HCT116 (cell line): ENCODE results near the gene INSYN2A. TPM values are rescaled to one million over a fixed set of nuclear protein-coding genes. Genes with fewer than 3 reads are reported as not detected.

Experiments used
- ATAC-seq: fragments of 200-7000 bp; cut with Tn5 transposase; 2 replicates; pipeline ENCODE4 v1.9.1; 2020; ENCODE audit warnings: mild to moderate bottlenecking, moderate library complexity
- BruUV-seq: library from RNA; stranded (reverse); fragments of 400-500 nt; replicated peaks from 2 replicates; lab custom pipeline; 2021; lab: Mats Ljungman, UMichigan
- CTCF ChIA-PET: fragments of 300-600 bp; sonication (Branson Sonifier 250); formaldehyde crosslinking; loops from one replicate; lab custom pipeline; 2021; ENCODE audit warnings: antibody characterized with exemption; lab: Charles Lee
- POLR2A ChIA-PET: fragments of 300-600, 350-600 bp; sonication (Branson Sonifier 250); formaldehyde crosslinking; loops from one replicate; lab custom pipeline; 2021; ENCODE audit warnings: antibody characterized with exemption; lab: Charles Lee
- RAD21 ChIA-PET, 2 experiments: fragments of 300-600 bp; sonication (Branson Sonifier 250); formaldehyde crosslinking; loops; one replicate each; lab custom pipeline; 2023; ENCODE audit warnings: low total read pairs in 2 of 2; ENCODE audit not compliant: uncharacterized antibody in 2 of 2, unreplicated experiment in 2 of 2, low non-redundant PET in 1 of 2; lab: Charles Lee
- DNase-seq: peaks from one replicate; pipeline ENCODE4 v3.0.0-alpha.2; 2010; ENCODE audit warnings: low read depth, low spot score
- H2AFZ ChIP-seq: fragments of 200-600 bp; shearing (Covaris generic), sonication (generic); 2 replicates; pipeline ENCODE4 v1.6.1; 2017; ENCODE audit warnings: low read depth, mixed run types, mixed read lengths, antibody characterized with exemption, low read length; ENCODE audit not compliant: poor library complexity, severe bottlenecking
- H3K27ac ChIP-seq: 2 replicates; pipeline ENCODE4 v1.5.1; 2012; ENCODE audit warnings: low read depth, low read length
- H3K27me3 ChIP-seq: fragments of 200-600 bp; sonication (generic); 2 replicates; pipeline ENCODE4 v1.6.1; 2016; ENCODE audit warnings: mixed run types, low read length, mixed read lengths; ENCODE audit not compliant: insufficient read depth
- H3K36me3 ChIP-seq, 2 experiments: fragments of 200-500 bp in 1 of 2; fragments of 200-600 bp in 1 of 2; sonication (Bioruptor generic) in 1 of 2; sonication (generic) in 1 of 2; 2 replicates each; pipeline versions ENCODE4 v1.5.1 to v1.6.1; 2014 to 2016; ENCODE audit warnings: low read length in 2 of 2, inconsistent platforms in 1 of 2, mixed read lengths in 1 of 2, mixed run types in 1 of 2; ENCODE audit not compliant: insufficient read depth in 2 of 2, control insufficient read depth in 1 of 2
- H3K4me1 ChIP-seq, 2 experiments: fragments of 200-600 bp in 1 of 2; sonication (generic) in 1 of 2; 2 replicates each; pipeline versions ENCODE4 v1.5.1 to v1.6.1; 2012 to 2017; ENCODE audit warnings: low read length in 2 of 2, inconsistent platforms in 1 of 2, mild to moderate bottlenecking in 1 of 2, mixed read lengths in 1 of 2, mixed run types in 1 of 2, moderate library complexity in 1 of 2; ENCODE audit not compliant: insufficient read depth in 2 of 2, control insufficient read depth in 1 of 2
- H3K4me2 ChIP-seq: fragments of 200-600 bp; sonication (generic); 2 replicates; pipeline ENCODE4 v1.6.1; 2017; ENCODE audit warnings: mixed run types, low read length, mixed read lengths
- H3K4me3 ChIP-seq, 2 experiments: fragments of 200-600 bp in 1 of 2; sonication (generic) in 1 of 2; replicated peaks in 1 of 2; 2 replicates each; pipeline ENCODE4 v1.5.1; 2011 to 2016; ENCODE audit warnings: low read length in 2 of 2, control low read depth in 1 of 2, low read depth in 1 of 2, mild to moderate bottlenecking in 1 of 2, mixed read lengths in 1 of 2, mixed run types in 1 of 2
- H3K79me2 ChIP-seq: fragments of 200-600 bp; sonication (generic); 2 replicates; pipeline ENCODE4 v1.6.1; 2017; ENCODE audit warnings: mild to moderate bottlenecking, mixed run types, low read length, moderate library complexity, mixed read lengths; ENCODE audit not compliant: insufficient read depth
- H3K9ac ChIP-seq: fragments of 200-600 bp; sonication (generic); 2 replicates; pipeline ENCODE4 v1.6.1; 2016; ENCODE audit warnings: low read length, mixed read lengths
- H3K9me2 ChIP-seq: fragments of 200-600 bp; sonication (generic), shearing (Covaris generic); 2 replicates; pipeline ENCODE4 v1.6.1; 2017; ENCODE audit warnings: mixed run types, mild to moderate bottlenecking, moderate library complexity; ENCODE audit not compliant: insufficient read depth
- H3K9me3 ChIP-seq, 2 experiments: fragments of 200-500 bp in 1 of 2; fragments of 200-600 bp in 1 of 2; sonication (Bioruptor generic) in 1 of 2; sonication (generic) in 1 of 2; 2 replicates each; pipeline ENCODE4 v1.6.1; 2014 to 2017; ENCODE audit warnings: low read length in 2 of 2, mixed read lengths in 2 of 2, inconsistent platforms in 1 of 2, low read depth in 1 of 2, mild to moderate bottlenecking in 1 of 2, mixed run types in 1 of 2, moderate library complexity in 1 of 2; ENCODE audit not compliant: control insufficient read depth in 1 of 2, insufficient read depth in 1 of 2
- H4K20me1 ChIP-seq: fragments of 200-600 bp; sonication (generic), shearing (Covaris generic); 2 replicates; pipeline ENCODE4 v1.6.1; 2017; ENCODE audit warnings: mixed run types, mild to moderate bottlenecking, moderate library complexity; ENCODE audit not compliant: insufficient read depth
- CBX3 ChIP-seq: IDR thresholded peaks from 2 replicates; pipeline ENCODE4 v1.6.1; 2012; ENCODE audit warnings: low read depth
- CEBPB ChIP-seq: IDR thresholded peaks from 2 replicates; pipeline ENCODE4 v1.6.1; 2012; ENCODE audit warnings: low read depth
- EGR1 ChIP-seq: IDR thresholded peaks from 2 replicates; pipeline ENCODE4 v1.6.1; 2012; ENCODE audit warnings: low read depth
- EZH2 ChIP-seq: fragments of 200-600 bp; sonication (generic); IDR thresholded peaks from 2 replicates; pipeline ENCODE4 v1.6.1; 2017; ENCODE audit warnings: antibody characterized with exemption, mixed run types
- EZH2phosphoT487 ChIP-seq: fragments of 200-600 bp; IDR thresholded peaks from 2 replicates; pipeline ENCODE4 v1.6.1; 2018; ENCODE audit warnings: antibody characterized with exemption, borderline replicate concordance
- POLR2AphosphoS5 ChIP-seq: IDR thresholded peaks from 2 replicates; pipeline ENCODE4 v1.6.1; 2011; ENCODE audit warnings: mild to moderate bottlenecking, low read depth, low read length, moderate library complexity
- SIN3A ChIP-seq: IDR thresholded peaks from 2 replicates; pipeline ENCODE4 v1.6.1; 2012; ENCODE audit warnings: low read depth
- ZFX ChIP-seq: fragments of 450-650 bp; IDR thresholded peaks from 2 replicates; pipeline ENCODE4 v1.6.1; 2017
- intact Hi-C: fragments of 100-400 bp; cut with micrococcal nuclease; formaldehyde crosslinking; loops from 2 replicates; pipeline ENCODE4 v1.10.0; 2022
- total RNA-seq: library from RNA; stranded (reverse); gene quantifications from one replicate; pipeline ENCODE4 v1.2.1, GENCODE V29; 2021; ENCODE audit not compliant: unreplicated experiment
- TF ChIP-seq, protein P1 (sequence below): IDR thresholded peaks from 2 replicates; pipeline ENCODE4 v1.6.1; 2012; ENCODE audit warnings: low read depth
- TF ChIP-seq, protein P2 (sequence below): IDR thresholded peaks from 2 replicates; pipeline ENCODE4 v1.6.1; 2011; ENCODE audit warnings: mild to moderate bottlenecking, low read length, moderate library complexity; ENCODE audit not compliant: insufficient replicate concordance; ENCODE audit errors: extremely low read depth
- TF ChIP-seq, protein P3 (sequence below): IDR thresholded peaks from 2 replicates; pipeline ENCODE4 v1.6.1; 2012

The INSYN2A gene
- total RNA-seq, 1 experiment from 2014 or later = not detected

DNA sequence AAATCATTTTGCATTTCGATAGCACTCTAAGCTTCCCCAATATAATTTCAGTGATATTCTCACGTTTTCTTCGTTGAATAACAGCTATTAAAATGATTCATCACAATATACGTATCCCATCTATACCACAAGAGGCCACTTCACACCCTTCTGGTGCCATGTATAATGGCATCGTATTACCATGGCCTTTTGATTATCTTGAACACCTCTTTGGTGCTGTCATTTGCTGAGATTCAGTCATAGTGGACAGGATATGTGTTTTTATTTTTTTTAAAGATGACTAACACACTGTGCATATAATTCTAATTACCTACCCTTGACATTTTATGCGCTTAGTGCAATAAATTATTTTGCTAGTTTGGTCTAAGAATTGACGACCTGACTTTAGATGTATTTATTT, 6.7 kb upstream of the INSYN2A start:
- Histone ChIP-seq H3K27me3 (no peaks in the 10 kb centered on the region), H3K4me3 (no peak overlapping the region), H3K9me3 (no peaks in the 10 kb centered on the region), H4K20me1 (no peaks in the 10 kb centered on the region), H3K36me3 (no peaks in the 10 kb centered on the region), H2AFZ (no peak overlapping the region), H3K4me2 (no peak overlapping the region), H3K4me1 (no peaks in the 10 kb centered on the region), H3K79me2 (no peaks in the 10 kb centered on the region), H3K27ac (no peak overlapping the region), H3K9ac (no peak overlapping the region), H3K9me2 (no peaks in the 10 kb centered on the region)
- ChIA-PET POLR2A (no interaction called here), CTCF (interaction anchor here (1.0 kb wide), 1 partner anchor 9 kb away, joined by 3 read pairs; no protein-coding TSS in a partner anchor), RAD21 (no interaction called here)
- BruUV-seq = no TSS peak
- TF ChIP-seq, protein P1, sequence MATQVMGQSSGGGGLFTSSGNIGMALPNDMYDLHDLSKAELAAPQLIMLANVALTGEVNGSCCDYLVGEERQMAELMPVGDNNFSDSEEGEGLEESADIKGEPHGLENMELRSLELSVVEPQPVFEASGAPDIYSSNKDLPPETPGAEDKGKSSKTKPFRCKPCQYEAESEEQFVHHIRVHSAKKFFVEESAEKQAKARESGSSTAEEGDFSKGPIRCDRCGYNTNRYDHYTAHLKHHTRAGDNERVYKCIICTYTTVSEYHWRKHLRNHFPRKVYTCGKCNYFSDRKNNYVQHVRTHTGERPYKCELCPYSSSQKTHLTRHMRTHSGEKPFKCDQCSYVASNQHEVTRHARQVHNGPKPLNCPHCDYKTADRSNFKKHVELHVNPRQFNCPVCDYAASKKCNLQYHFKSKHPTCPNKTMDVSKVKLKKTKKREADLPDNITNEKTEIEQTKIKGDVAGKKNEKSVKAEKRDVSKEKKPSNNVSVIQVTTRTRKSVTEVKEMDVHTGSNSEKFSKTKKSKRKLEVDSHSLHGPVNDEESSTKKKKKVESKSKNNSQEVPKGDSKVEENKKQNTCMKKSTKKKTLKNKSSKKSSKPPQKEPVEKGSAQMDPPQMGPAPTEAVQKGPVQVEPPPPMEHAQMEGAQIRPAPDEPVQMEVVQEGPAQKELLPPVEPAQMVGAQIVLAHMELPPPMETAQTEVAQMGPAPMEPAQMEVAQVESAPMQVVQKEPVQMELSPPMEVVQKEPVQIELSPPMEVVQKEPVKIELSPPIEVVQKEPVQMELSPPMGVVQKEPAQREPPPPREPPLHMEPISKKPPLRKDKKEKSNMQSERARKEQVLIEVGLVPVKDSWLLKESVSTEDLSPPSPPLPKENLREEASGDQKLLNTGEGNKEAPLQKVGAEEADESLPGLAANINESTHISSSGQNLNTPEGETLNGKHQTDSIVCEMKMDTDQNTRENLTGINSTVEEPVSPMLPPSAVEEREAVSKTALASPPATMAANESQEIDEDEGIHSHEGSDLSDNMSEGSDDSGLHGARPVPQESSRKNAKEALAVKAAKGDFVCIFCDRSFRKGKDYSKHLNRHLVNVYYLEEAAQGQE = no peak
- peak; percentile 2; the same call in 1 of the 2 replicates for TF ChIP-seq CEBPB
- ATAC-seq = no peak
- intact Hi-C loops = no loop called here
- DNase-seq = no peak

DNA sequence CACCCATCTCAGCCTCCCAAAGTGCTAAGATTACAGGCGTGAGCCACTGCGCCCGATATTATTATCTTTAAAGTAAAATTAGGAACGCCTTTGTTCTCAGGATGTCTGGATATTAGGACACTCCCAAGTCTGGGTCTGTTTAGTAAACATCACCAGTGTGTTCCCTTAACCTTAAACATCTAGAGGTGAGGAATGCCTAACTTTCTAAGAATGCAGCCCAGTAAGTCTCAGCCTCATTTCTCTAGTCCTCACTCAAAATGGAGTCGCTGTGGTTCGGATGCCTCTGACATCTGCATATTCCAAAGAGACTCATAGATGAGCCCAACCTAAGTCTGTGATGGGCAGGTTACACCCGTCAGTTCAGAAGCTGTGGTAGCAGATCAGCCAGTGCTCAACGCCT, 4.3 kb upstream of the INSYN2A start:
- no peaks in the 10 kb centered on the region for H4K20me1 ChIP-seq
- no peak overlapping the region for H2AFZ ChIP-seq
- DNase-seq (no peak), ATAC-seq (no peak)
- no peaks in the 10 kb centered on the region for H3K27me3 ChIP-seq
- no TSS peak for BruUV-seq
- H3K79me2 ChIP-seq = no peaks in the 10 kb centered on the region
- H3K4me2 ChIP-seq = no peak overlapping the region
- no peak overlapping the region for H3K27ac ChIP-seq
- no peak overlapping the region for H3K9ac ChIP-seq
- CTCF ChIA-PET = no interaction called here
- intact Hi-C loops = no loop called here
- H3K4me3 ChIP-seq = no peak overlapping the region
- H3K4me1 ChIP-seq = no peaks in the 10 kb centered on the region
- H3K9me2 ChIP-seq = no peaks in the 10 kb centered on the region
- H3K36me3 ChIP-seq = no peaks in the 10 kb centered on the region
- H3K9me3 ChIP-seq = no peaks in the 10 kb centered on the region
- RAD21 ChIA-PET = no interaction called here
- POLR2A ChIA-PET = no interaction called here
- TF ChIP-seq CBX3 (no peak), ZFX (no peak), SIN3A (no peak), POLR2AphosphoS5 (no peak), CEBPB (no peak), EZH2phosphoT487 (no peak), EGR1 (no peak), EZH2 (no peak)
- TF ChIP-seq, protein P2, sequence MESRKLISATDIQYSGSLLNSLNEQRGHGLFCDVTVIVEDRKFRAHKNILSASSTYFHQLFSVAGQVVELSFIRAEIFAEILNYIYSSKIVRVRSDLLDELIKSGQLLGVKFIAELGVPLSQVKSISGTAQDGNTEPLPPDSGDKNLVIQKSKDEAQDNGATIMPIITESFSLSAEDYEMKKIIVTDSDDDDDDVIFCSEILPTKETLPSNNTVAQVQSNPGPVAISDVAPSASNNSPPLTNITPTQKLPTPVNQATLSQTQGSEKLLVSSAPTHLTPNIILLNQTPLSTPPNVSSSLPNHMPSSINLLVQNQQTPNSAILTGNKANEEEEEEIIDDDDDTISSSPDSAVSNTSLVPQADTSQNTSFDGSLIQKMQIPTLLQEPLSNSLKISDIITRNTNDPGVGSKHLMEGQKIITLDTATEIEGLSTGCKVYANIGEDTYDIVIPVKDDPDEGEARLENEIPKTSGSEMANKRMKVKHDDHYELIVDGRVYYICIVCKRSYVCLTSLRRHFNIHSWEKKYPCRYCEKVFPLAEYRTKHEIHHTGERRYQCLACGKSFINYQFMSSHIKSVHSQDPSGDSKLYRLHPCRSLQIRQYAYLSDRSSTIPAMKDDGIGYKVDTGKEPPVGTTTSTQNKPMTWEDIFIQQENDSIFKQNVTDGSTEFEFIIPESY = no peak
- TF ChIP-seq, protein P3, sequence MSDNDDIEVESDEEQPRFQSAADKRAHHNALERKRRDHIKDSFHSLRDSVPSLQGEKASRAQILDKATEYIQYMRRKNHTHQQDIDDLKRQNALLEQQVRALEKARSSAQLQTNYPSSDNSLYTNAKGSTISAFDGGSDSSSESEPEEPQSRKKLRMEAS = no peak
- TF ChIP-seq, protein P1 = no peak
